ENCODE measurements around the gene C5orf63.
A peak's percentile ranks its signal among the peaks of the same experiment; 100 is the strongest.
"Not testable (repeated sequence)": the region's sequence is repeated elsewhere in the genome, so short reads cannot be mapped to it uniquely, and the experiment has no call there.

The C5orf63 gene

GRCh38 chr5:127031147-127031862 is 42.0 kb downstream of the C5orf63 start:
- DNase-seq (ENCODE audit: low spot score), result no peak

GRCh38 chr5:127030259-127031146 is 42.8 kb downstream of the C5orf63 start, which contains the start of gene MARCHF3:
TSS of gene MARCHF3 (minus strand) at chr5:127030558. CDS start at chr5:126918171, 112,387 bp downstream.
- peak; percentile 92 for DNase-seq (ENCODE audit: low spot score)

- peak; percentile 65 for DNase-seq (ENCODE audit: low spot score)
Measured at GRCh38 chr5:127029581-127030258, 43.6 kb downstream of the C5orf63 start.

DNA sequence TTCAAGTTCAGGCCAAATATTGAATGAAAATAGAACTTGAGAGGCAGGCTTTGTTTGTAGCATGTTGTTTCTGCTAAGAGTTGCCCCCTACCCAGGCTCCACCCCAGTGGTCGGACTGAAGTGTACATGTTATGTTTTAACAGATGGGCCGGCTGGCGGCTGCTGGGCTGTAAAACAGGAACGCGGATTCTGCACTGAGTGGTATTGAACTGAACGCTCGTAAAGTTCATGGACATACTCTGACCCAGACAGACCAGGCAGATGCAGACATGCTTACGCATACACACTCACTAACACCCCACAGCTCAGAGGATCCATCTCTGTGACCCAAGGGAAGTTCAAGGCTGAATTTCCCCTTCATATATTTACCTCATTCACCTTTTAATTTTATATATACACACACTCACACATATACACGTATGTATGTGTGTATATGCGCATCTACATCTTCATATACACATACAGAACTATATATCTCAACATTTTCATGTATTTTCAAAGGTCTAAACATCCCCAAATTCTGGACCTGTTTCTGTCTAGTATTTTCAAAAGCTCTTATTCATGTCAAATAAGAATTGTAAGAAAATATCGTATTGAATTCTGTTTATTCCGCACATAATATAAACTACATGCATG is 44.4 kb downstream of the C5orf63 start:
- no peak for DNase-seq (ENCODE audit: low spot score)

DNA sequence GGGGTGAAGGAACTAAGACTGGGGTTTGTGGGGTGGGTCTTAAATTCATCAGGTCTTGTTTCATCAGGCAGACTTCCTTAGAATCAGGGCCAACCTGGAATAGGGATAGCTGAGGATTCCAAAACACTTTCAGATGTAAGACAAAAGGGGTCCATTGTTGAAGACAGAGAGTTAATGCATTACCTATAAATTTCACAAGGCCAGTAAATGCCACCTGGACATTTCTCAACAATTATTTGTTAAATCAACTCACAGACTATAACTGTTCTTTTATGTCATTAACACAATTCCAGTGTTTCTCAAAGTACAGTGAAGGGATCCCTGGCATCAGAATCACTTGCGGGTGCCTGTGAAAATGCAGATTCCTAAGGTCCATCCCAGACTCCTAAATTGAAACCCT is 45.8 kb downstream of the C5orf63 start:
- no peak for DNase-seq (ENCODE audit: low spot score)

DNA sequence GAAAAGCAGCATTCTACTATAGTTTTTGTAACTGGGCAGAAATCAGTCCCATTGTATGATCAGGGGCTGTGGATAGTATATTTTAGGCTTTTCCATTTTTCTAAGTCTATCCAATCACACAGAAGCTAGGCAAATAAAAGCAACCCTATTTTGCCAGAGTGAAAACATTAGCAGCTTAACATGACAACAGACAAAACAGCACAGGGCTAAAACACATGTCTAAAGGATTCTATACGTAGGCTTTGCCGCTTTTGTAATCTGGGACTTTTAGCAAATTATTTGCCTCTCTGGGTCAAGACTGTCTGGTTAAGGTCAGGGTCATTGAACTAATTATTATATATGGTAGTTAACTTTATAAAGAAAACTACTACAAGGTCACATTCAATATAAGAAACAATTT is 47.1 kb downstream of the C5orf63 start:
- DNase-seq (ENCODE audit: low spot score), result no peak

DNA sequence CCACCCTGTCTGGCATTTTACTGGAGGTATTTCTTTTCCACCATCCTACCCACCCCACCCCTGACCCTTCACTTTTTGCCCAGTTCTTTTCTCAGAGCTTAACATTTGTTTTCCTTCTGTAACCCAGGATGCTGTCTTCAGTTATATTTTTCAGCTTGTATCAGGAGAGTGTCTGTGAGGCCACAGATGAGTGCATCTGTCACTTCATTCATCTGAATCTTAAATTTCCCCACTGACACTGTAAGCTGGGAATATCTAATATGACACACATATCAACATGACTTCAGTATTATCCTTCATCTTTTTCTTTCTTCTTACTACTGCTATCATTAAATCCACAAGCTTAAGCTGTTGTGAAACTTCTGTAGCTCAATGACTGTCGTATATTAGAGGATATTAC is 47.8 kb downstream of the C5orf63 start:
- DNase-seq (ENCODE audit: low spot score), result no peak

GRCh38 chr5:127024821-127025220 is 48.5 kb downstream of the C5orf63 start:
- DNase-seq (ENCODE audit: low spot score), result no peak

- DNase-seq (ENCODE audit: low spot score), result not testable (repeated sequence)
Measured at GRCh38 chr5:127023552-127024191, 49.6 kb downstream of the C5orf63 start.

- DNase-seq (ENCODE audit: low spot score), result no peak
Measured at GRCh38 chr5:127022846-127023245, 50.5 kb downstream of the C5orf63 start.

DNA sequence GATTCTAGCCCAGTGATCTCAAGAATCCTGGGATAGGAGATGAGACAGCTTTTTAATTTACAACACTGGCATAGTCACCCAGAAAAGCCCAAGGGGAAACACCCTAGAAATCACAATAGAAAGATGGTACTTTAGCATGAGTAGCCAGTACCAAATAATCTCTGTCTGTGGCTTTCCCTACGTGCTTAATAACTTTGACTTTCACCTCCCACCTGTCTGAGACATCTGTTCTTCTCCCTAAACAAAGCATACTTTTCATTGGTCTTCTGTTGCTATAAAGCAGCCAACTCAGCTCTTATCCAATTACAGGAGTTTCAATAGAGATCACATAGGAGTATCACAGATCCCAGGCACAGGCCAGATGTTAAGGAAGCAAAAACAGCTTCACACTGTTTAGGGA is 53.4 kb downstream of the C5orf63 start:
- no peak for DNase-seq (ENCODE audit: low spot score)

DNA sequence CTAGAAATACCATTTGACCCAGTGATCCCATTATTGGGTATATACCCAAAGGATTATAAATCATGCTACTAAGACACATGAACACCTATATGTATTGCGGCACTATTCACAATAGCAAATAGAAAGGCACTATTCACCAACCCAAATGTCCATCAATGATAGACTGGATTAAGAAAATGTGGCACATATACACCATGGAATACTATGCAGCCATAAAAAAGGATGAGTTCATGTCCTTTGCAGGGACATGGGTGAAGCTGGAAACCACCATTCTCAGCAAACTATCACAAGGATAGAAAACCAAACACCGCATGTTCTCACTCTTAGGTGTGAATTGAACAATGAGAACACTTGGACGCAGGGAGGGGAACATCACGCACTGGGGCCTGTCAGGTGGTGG is 56.6 kb downstream of the C5orf63 start:
- DNase-seq (ENCODE audit: low spot score), result not testable (repeated sequence)

DNA sequence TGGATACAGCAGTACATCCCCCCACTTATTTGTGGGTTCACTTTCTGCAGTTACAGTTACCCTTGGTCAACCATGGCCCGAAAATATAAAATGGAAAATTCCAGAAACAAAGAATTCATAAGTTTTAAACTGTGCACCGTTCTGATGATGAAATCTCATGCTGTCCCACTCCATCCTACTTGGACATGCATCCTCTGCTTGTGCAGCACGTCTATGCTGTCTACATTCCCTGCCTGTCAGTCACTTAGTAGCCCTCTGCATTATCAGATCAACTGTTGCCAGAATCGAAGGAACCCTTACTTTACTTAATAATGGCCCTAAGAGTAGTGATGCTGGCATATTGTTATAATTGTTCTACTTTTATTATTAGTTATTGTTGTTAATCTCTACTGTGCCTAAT is 57.6 kb downstream of the C5orf63 start:
- DNase-seq (ENCODE audit: low spot score), result no peak

DNA sequence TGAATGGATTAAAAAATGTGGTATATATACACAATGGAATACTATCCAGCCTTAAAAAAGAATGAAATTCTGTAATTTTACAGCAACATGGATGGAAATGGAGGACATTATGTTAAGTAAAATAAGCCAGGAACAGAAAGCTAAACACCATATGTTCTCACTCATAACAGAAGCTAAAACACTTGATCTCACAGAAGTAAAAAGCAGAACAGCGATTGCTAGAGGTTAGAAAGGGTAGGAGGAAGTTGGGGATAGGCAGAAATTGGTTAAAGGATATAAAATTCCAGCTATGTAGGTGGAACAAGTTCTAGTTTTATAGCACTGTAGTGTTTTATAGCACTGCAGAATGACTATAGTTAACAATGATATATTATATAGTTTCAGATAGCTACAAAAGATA is 58.7 kb downstream of the C5orf63 start:
- DNase-seq (ENCODE audit: low spot score), result no peak

- DNase-seq (ENCODE audit: low spot score), result no peak
Measured at GRCh38 chr5:127013407-127013806, 59.9 kb downstream of the C5orf63 start.

GRCh38 chr5:127012916-127013315 is 60.4 kb downstream of the C5orf63 start:
- no peak for DNase-seq (ENCODE audit: low spot score)

DNA sequence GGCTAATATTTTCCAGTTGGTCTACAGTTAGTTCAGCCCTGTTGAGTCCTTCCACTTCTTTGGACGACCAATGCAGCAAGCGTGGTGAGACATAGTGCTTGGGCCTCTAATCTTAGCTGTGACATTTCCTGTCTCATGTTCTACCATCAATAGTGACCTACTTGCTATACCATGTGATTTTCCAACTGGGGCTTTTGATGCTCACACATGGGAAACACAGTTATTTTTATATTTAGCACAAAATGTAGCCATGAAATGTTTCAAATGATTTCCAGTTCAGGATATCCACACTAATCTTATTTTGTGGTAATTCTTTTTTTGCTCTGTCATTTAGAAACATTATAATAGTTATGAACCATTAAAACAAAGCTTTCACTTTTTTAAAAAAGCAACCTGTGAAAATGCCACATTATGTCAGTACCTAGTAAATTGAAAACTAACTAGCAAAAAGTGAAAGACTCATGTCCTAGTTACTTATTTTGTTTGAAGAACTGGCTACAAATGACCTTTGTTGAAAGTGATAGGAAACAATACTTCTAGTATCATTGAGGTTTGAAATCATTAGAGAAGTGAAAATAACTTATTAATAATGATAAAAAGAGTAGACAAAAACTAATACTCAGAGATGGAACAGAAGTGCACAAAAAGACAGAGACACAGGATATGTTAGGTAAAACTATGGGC is 61.2 kb downstream of the C5orf63 start:
- DNase-seq (ENCODE audit: low spot score), result no peak

- peak; percentile 95 for DNase-seq (ENCODE audit: low spot score)
Measured at GRCh38 chr5:127011153-127011552, 62.1 kb downstream of the C5orf63 start.

DNA sequence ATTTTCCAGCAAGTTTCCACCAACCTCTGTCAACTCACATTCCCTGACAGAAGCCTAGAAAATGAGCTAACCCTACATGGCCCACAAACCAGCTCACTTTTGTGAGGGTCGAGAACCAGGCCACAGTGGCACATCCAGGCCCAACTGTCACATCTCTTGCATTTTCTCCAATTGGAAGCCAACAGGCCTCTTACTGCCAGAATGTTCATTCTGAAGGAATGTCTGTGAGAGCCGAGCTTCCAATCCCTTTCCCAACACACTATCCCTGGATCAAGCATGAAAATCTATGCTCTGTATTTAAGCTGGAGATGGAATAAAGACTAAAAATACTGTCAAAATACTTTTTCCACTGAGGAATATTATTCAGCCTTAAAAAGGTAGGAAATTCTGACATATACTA is 62.9 kb downstream of the C5orf63 start:
- DNase-seq (ENCODE audit: low spot score), result no peak

- DNase-seq (ENCODE audit: low spot score), result no peak
Measured at GRCh38 chr5:127009784-127010183, 63.5 kb downstream of the C5orf63 start.
